Type B pancreatic cell (in vitro differentiated cells): ENCODE data around the gene MTRR. TPM values are rescaled to one million over a fixed set of nuclear protein-coding genes. Genes with fewer than 3 reads are reported as not detected.

ENCODE experiments used
- DNase-seq: peaks from one replicate; pipeline ENCODE4 v3.0.0; 2021; ENCODE audit warnings: mixed read lengths; ENCODE audit not compliant: unreplicated experiment; ENCODE audit errors: extremely low spot score
- H3K27ac Mint-ChIP-seq: 2 replicates; pipeline ENCODE4 v1.8.0; 2021; ENCODE audit warnings: mild to moderate bottlenecking, mixed read lengths
- H3K27me3 Mint-ChIP-seq: 2 replicates; pipeline ENCODE4 v1.8.0; 2021; ENCODE audit warnings: mixed read lengths
- H3K36me3 Mint-ChIP-seq: 2 replicates; pipeline ENCODE4 v1.8.0; 2021; ENCODE audit warnings: mixed read lengths
- H3K4me1 Mint-ChIP-seq: one replicate; pipeline ENCODE4 v1.8.0; 2021; ENCODE audit warnings: mixed read lengths; ENCODE audit not compliant: unreplicated experiment
- H3K4me3 Mint-ChIP-seq: 2 replicates; pipeline ENCODE4 v1.8.0; 2021; ENCODE audit warnings: mild to moderate bottlenecking, mixed read lengths
- H3K9me3 Mint-ChIP-seq: 2 replicates; pipeline ENCODE4 v1.8.0; 2021; ENCODE audit warnings: mixed read lengths
- total RNA-seq: library from RNA; stranded (reverse); gene quantifications from 2 replicates; pipeline ENCODE4 v1.2.1, GENCODE V29; 2021; ENCODE audit warnings: low replicate concordance
- TF ChIP-seq, protein P1 (sequence below): fragments of 200-600 bp; sonication (generic); conservative IDR thresholded peaks from 2 replicates; pipeline ENCODE4 v1.5.0; 2021; ENCODE audit warnings: antibody characterized with exemption, mild to moderate bottlenecking

MTRR gene
- total RNA-seq, 1 donor from 2014 or later, result 49.3 TPM

DNA sequence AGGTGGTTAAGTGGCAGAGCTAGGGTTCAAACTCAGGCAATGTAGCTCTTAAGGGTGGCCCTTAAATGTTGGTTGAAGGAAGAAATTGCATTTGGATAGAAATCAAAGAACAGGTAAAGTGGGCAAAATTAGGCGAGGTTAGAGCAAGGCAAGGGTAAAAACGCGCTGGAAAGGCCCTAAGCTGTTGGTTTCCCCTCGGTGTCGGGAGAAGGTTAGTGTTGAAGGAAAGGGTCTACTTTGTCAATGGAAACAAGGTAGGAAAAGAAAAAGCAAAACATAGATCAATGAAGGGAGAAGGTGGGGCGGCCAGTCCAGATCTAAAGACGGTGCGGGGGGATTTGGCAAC, 548 bp upstream of the MTRR start:
- peaks cover 39% of the 10 kb centered on the region for H3K4me1 Mint-ChIP-seq
- no peak for DNase-seq
- H3K36me3 Mint-ChIP-seq, result peaks cover 9% of the 10 kb centered on the region
- H3K4me3 Mint-ChIP-seq, result peak overlapping the region; percentile 95
- H3K27me3 Mint-ChIP-seq, result no peaks in the 10 kb centered on the region
- H3K9me3 Mint-ChIP-seq, result no peaks in the 10 kb centered on the region
- TF ChIP-seq, protein P1, sequence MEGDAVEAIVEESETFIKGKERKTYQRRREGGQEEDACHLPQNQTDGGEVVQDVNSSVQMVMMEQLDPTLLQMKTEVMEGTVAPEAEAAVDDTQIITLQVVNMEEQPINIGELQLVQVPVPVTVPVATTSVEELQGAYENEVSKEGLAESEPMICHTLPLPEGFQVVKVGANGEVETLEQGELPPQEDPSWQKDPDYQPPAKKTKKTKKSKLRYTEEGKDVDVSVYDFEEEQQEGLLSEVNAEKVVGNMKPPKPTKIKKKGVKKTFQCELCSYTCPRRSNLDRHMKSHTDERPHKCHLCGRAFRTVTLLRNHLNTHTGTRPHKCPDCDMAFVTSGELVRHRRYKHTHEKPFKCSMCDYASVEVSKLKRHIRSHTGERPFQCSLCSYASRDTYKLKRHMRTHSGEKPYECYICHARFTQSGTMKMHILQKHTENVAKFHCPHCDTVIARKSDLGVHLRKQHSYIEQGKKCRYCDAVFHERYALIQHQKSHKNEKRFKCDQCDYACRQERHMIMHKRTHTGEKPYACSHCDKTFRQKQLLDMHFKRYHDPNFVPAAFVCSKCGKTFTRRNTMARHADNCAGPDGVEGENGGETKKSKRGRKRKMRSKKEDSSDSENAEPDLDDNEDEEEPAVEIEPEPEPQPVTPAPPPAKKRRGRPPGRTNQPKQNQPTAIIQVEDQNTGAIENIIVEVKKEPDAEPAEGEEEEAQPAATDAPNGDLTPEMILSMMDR, result no peak
- H3K27ac Mint-ChIP-seq, result peak overlapping the region; percentile 49

DNA sequence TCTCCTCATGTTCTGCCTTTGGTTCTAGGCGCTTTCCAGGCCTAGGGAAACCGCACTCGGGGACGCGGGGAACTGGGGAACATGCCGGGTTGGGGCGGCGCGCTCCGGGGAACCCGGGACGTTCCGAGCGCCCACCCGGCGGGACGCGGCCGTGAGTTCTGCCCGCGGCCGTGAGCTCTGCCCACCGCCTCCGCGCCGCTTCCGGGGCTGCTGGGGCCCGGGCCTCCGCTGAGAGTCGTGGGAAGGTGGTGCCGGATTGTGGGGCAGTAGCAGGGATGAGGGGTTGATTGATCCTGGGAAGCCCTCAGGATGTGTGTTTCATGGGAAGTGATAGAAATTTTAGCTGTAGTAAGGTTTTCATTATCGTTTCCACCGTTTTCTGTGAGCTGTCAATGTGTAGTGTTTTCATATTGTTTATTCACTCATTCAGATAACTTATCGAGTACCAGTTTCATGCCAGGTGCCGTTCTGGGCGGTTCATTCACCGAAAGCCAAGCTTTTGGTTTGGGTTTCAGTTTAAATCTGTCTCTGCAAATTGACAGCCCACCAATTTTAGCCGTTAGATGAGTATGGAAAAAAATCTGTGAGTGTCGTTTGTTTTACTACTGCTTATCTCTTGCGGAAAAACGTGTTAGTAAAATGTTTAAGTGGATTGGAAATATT, 657 bp downstream of the MTRR start:
- peaks cover 45% of the 10 kb centered on the region for H3K4me1 Mint-ChIP-seq
- peak overlapping the region; percentile 91 for H3K4me3 Mint-ChIP-seq
- TF ChIP-seq, protein P1, result no peak
- no peaks in the 10 kb centered on the region for H3K9me3 Mint-ChIP-seq
- H3K36me3 Mint-ChIP-seq, result peaks cover 13% of the 10 kb centered on the region
- H3K27me3 Mint-ChIP-seq, result no peaks in the 10 kb centered on the region
- DNase-seq, result no peak
- no peak overlapping the region for H3K27ac Mint-ChIP-seq

DNA sequence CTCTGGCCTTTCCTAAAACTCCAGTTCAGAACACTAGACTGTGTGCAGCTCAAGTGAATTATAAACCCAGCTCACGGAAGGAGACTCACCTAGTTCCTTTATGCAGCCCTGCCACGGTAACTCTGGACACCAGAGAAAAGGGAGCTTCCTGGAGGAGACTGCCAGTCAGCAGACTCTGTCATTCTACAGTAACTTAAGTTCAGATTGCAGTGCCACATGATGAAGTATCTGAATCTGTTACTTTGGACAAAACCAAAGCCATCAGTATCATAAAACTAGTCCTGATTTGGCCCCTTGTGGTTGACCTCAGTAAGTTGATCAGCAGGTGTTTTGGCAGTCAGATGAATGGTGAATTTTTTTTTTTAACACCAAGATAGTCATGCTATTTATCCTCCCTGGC, 2.7 kb downstream of the MTRR start:
- Mint-ChIP-seq H3K4me3 (peak overlapping the region; percentile 55), H3K36me3 (peaks cover 20% of the 10 kb centered on the region), H3K27ac (no peak overlapping the region), H3K4me1 (peaks cover 36% of the 10 kb centered on the region), H3K27me3 (no peaks in the 10 kb centered on the region), H3K9me3 (no peaks in the 10 kb centered on the region)
- no peak for DNase-seq
- TF ChIP-seq, protein P1, result peak; percentile 19

DNA sequence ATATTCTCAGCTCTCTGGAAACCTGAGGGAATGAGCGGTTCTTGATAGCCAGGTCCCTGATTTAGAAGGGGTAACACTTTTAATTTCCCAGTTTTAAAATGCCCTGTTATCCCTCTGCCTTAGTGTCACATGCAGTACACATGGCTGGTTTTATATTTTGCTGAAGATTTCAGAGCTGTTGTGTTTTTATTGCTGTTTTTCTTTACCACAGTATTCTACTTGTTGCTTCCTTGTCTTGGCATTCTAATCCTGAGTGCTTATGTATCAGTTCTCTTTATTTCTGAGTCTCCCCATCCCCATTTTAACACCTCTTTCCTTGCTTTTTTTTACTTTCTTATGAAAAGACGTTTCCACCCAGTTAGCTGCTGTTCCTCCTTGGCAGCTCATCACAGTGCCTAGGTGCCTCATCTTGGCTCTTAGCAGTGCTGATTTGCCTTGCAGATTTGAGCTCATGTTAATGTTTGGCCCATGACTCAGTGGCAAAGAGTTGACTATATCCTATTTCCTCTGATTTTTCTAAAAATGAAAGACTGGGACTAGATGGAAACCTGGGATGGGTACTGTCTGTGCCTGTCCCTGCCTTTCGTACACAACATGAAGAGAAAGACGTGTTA, 3.7 kb downstream of the MTRR start:
- DNase-seq, result no peak
- Mint-ChIP-seq H3K9me3 (no peaks in the 10 kb centered on the region), H3K4me3 (no peak overlapping the region), H3K27me3 (no peaks in the 10 kb centered on the region), H3K36me3 (peaks cover 22% of the 10 kb centered on the region), H3K4me1 (peaks cover 29% of the 10 kb centered on the region), H3K27ac (no peak overlapping the region)
- TF ChIP-seq, protein P1, result no peak

DNA sequence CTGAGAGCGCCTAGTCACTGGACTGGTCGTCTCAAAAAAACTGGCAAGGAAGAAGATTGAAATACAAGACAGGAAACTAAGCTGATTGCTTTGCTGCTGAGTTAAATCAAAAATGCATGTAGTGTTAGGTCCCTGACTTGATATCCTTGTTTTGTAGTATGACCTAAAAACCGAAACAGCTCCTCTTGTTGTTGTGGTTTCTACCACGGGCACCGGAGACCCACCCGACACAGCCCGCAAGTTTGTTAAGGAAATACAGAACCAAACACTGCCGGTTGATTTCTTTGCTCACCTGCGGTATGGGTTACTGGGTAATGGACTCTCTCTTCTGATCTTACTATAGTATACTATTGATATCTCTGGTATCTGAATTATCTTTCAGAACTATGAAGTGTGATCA, 4.3 kb downstream of the MTRR start:
- H3K36me3 Mint-ChIP-seq, result peaks cover 24% of the 10 kb centered on the region
- no peaks in the 10 kb centered on the region for H3K27me3 Mint-ChIP-seq
- H3K4me3 Mint-ChIP-seq, result no peak overlapping the region
- no peak overlapping the region for H3K27ac Mint-ChIP-seq
- H3K4me1 Mint-ChIP-seq, result peaks cover 33% of the 10 kb centered on the region
- no peak for DNase-seq
- no peaks in the 10 kb centered on the region for H3K9me3 Mint-ChIP-seq
- TF ChIP-seq, protein P1, result no peak
